MM.1S (cell line): ENCODE measurements around the gene PRPS1.
"Not testable (repeated sequence)": the region's sequence is repeated elsewhere in the genome, so short reads cannot be mapped to it uniquely, and the experiment has no call there.

Experiments used
- DNase-seq: peaks from one replicate; pipeline ENCODE4 v3.0.0-alpha.2; 2015
- H2AFZ ChIP-seq: fragments of 300-600 bp; sonication (generic); 2 replicates; pipeline ENCODE4 v1.6.0; 2016; ENCODE audit warnings: antibody characterized with exemption, low read length
- H3F3A ChIP-seq: fragments of 300-600 bp; sonication (generic); 2 replicates; pipeline ENCODE4 v1.6.1; 2016; ENCODE audit warnings: mild to moderate bottlenecking, antibody characterized with exemption, low read length, moderate library complexity, mixed read lengths; ENCODE audit not compliant: insufficient read depth
- H3K27ac ChIP-seq: fragments of 300-600 bp; sonication (generic); 2 replicates; pipeline ENCODE4 v1.5.1; 2016; ENCODE audit warnings: mild to moderate bottlenecking, low read length
- H3K27me3 ChIP-seq: fragments of 300-600 bp; sonication (generic); replicated peaks from 2 replicates; pipeline ENCODE4 v1.6.0; 2016; ENCODE audit warnings: low read length; ENCODE audit not compliant: insufficient read depth
- H3K36me3 ChIP-seq: fragments of 300-600 bp; sonication (generic); replicated peaks from 2 replicates; pipeline ENCODE4 v1.6.1; 2016; ENCODE audit warnings: mild to moderate bottlenecking, low read length, mixed read lengths; ENCODE audit not compliant: insufficient read depth
- H3K4me1 ChIP-seq: fragments of 300-600 bp; sonication (generic); 2 replicates; pipeline ENCODE4 v1.6.1; 2016; ENCODE audit warnings: low read length, mixed read lengths
- H3K4me2 ChIP-seq: fragments of 300-600 bp; sonication (generic); 2 replicates; pipeline ENCODE4 v1.6.0; 2016; ENCODE audit warnings: low read depth, low read length
- H3K4me3 ChIP-seq: fragments of 300-600 bp; sonication (generic); 2 replicates; pipeline ENCODE4 v1.5.1; 2016; ENCODE audit warnings: low read length, mixed read lengths
- H3K79me2 ChIP-seq: fragments of 300-600 bp; sonication (generic); 2 replicates; pipeline ENCODE4 v1.6.1; 2016; ENCODE audit warnings: mixed run types, low read length, mixed read lengths
- H3K9ac ChIP-seq: fragments of 300-600 bp; sonication (generic); 2 replicates; pipeline ENCODE4 v1.6.1; 2016; ENCODE audit warnings: low read length, mixed read lengths
- H3K9me2 ChIP-seq: fragments of 300-600 bp; sonication (generic); replicated peaks from 2 replicates; pipeline ENCODE4 v1.6.1; 2016; ENCODE audit warnings: mild to moderate bottlenecking, low read length, mixed read lengths; ENCODE audit not compliant: insufficient read depth
- H3K9me3 ChIP-seq: fragments of 300-600 bp; sonication (generic); replicated peaks from 2 replicates; pipeline ENCODE4 v1.6.1; 2016; ENCODE audit warnings: mild to moderate bottlenecking, low read length, mixed read lengths; ENCODE audit not compliant: insufficient read depth
- H4K20me1 ChIP-seq: fragments of 300-600 bp; sonication (generic); 2 replicates; pipeline ENCODE4 v1.6.1; 2016; ENCODE audit warnings: mild to moderate bottlenecking, low read length, moderate library complexity, mixed read lengths; ENCODE audit not compliant: insufficient read depth
- CTCF ChIP-seq: fragments of 300-600 bp; sonication (generic); IDR thresholded peaks from 2 replicates; pipeline ENCODE4 v1.5.1; 2016; ENCODE audit warnings: antibody characterized with exemption, low read length, mixed read lengths
- EZH2 ChIP-seq: fragments of 300-600 bp; sonication (generic); optimal IDR thresholded peaks from 2 replicates; pipeline ENCODE3; 2017; ENCODE audit warnings: low read depth, mild to moderate bottlenecking, antibody characterized with exemption, low read length, mixed read lengths
- EZH2phosphoT487 ChIP-seq: fragments of 300-600 bp; sonication (generic); IDR thresholded peaks from 2 replicates; pipeline ENCODE4 v1.6.1; 2018; ENCODE audit warnings: antibody characterized with exemption, low read length

Gene PRPS1

GRCh38 chrX:107666931-107667330, 38.6 kb downstream of the PRPS1 start:
- TF ChIP-seq EZH2phosphoT487 (no peak), CTCF (no peak), EZH2 (no peak)
- Histone ChIP-seq H2AFZ (no peak overlapping the region), H3F3A (no peaks in the 10 kb centered on the region), H3K27me3 (no peaks in the 10 kb centered on the region), H3K9me3 (no peaks in the 10 kb centered on the region), H3K27ac (no peak overlapping the region), H3K4me1 (peaks cover 4% of the 10 kb centered on the region; the same call in 1 of the 2 replicates), H3K4me3 (no peak overlapping the region), H3K36me3 (no peaks in the 10 kb centered on the region), H3K79me2 (peaks cover 5% of the 10 kb centered on the region; the same call in 1 of the 2 replicates), H4K20me1 (no peaks in the 10 kb centered on the region), H3K9ac (no peak overlapping the region), H3K9me2 (no peaks in the 10 kb centered on the region), H3K4me2 (no peak overlapping the region)
- no peak for DNase-seq

- no peaks in the 10 kb centered on the region for H4K20me1 ChIP-seq
- no peaks in the 10 kb centered on the region for H3K36me3 ChIP-seq
- no peak overlapping the region for H3K27ac ChIP-seq
- TF ChIP-seq EZH2phosphoT487 (no peak), EZH2 (no peak), CTCF (no peak)
- H3K9me2 ChIP-seq, result no peaks in the 10 kb centered on the region
- no peak overlapping the region for H3K4me2 ChIP-seq
- no peaks in the 10 kb centered on the region for H3K27me3 ChIP-seq
- H3K79me2 ChIP-seq, result peaks cover 5% of the 10 kb centered on the region; the same call in 1 of the 2 replicates
- H3F3A ChIP-seq, result no peaks in the 10 kb centered on the region
- H3K9ac ChIP-seq, result no peak overlapping the region
- no peaks in the 10 kb centered on the region for H3K9me3 ChIP-seq
- H2AFZ ChIP-seq, result no peak overlapping the region
- DNase-seq, result no peak
- H3K4me1 ChIP-seq, result peaks cover 4% of the 10 kb centered on the region; the same call in 1 of the 2 replicates
- H3K4me3 ChIP-seq, result no peak overlapping the region
These were observed 39.1 kb downstream of the PRPS1 start for GRCh38 chrX:107667426-107667825.

- DNase-seq, H3K27me3 ChIP-seq, H3K27ac ChIP-seq, H3K79me2 ChIP-seq, H3K9ac ChIP-seq, H3K4me2 ChIP-seq, H3F3A ChIP-seq, H3K4me3 ChIP-seq, H4K20me1 ChIP-seq, H3K9me3 ChIP-seq, H2AFZ ChIP-seq, H3K9me2 ChIP-seq, H3K36me3 ChIP-seq: not testable (repeated sequence)
- H3K4me1 ChIP-seq, result peaks cover 13% of the 10 kb centered on the region
These were observed 40.4 kb downstream of the PRPS1 start for GRCh38 chrX:107668710-107669109.

- Histone ChIP-seq H4K20me1 (no peaks in the 10 kb centered on the region), H2AFZ (no peak overlapping the region), H3K36me3 (no peaks in the 10 kb centered on the region), H3K4me1 (peaks cover 16% of the 10 kb centered on the region), H3K9me2 (no peaks in the 10 kb centered on the region), H3K27me3 (no peaks in the 10 kb centered on the region), H3K4me2 (no peak overlapping the region), H3K9me3 (no peaks in the 10 kb centered on the region), H3K9ac (no peak overlapping the region), H3K79me2 (peaks cover 5% of the 10 kb centered on the region; the same call in 1 of the 2 replicates), H3K27ac (no peak overlapping the region), H3K4me3 (no peak overlapping the region), H3F3A (peaks cover 11% of the 10 kb centered on the region)
- TF ChIP-seq CTCF (no peak), EZH2 (no peak), EZH2phosphoT487 (no peak)
- no peak for DNase-seq
These were observed 41.0 kb downstream of the PRPS1 start for GRCh38 chrX:107669261-107669660.
